CD14-positive monocyte (primary cell): ENCODE measurements around the gene PTPRN2. TPM values are rescaled to one million over a fixed set of nuclear protein-coding genes. Genes with fewer than 3 reads are reported as not detected.

Experiments
- DNase-seq, 3 donors: peaks; one replicate each; pipeline ENCODE4 v3.0.0-alpha.2; 2011 to 2022
- H2AFZ ChIP-seq: 2 replicates; pipeline ENCODE4 v1.6.0; 2012; ENCODE audit warnings: mild to moderate bottlenecking, low read depth, low read length, inconsistent platforms; ENCODE audit not compliant: insufficient read depth, poor library complexity, severe bottlenecking
- H3K27ac ChIP-seq, 2 donors: 1 replicate in 1 of 2; 2 replicates in 1 of 2; pipeline ENCODE4 v1.5.1; 2012 to 2013; ENCODE audit warnings: low read length in 2 of 2, control low read depth in 1 of 2, inconsistent platforms in 1 of 2, low read depth in 1 of 2, mild to moderate bottlenecking in 1 of 2
- H3K27me3 ChIP-seq, 2 donors: one replicate each; pipeline versions ENCODE4 v1.6.0 to v1.6.1; 2011 to 2013; ENCODE audit warnings: low read length in 2 of 2; ENCODE audit not compliant: control insufficient read depth in 2 of 2, insufficient read depth in 2 of 2
- H3K36me3 ChIP-seq, 2 donors: replicated peaks in 1 of 2; 1 replicate in 1 of 2; 2 replicates in 1 of 2; pipeline versions ENCODE4 v1.5.1 to v1.6.1; 2012 to 2013; ENCODE audit warnings: low read length in 2 of 2, control low read depth in 1 of 2, inconsistent platforms in 1 of 2, mild to moderate bottlenecking in 1 of 2; ENCODE audit not compliant: insufficient read depth in 2 of 2, control insufficient read depth in 1 of 2
- H3K4me1 ChIP-seq, 2 donors: 1 replicate in 1 of 2; 2 replicates in 1 of 2; pipeline versions ENCODE4 v1.5.1 to v1.6.1; 2012 to 2013; ENCODE audit warnings: low read length in 2 of 2, control low read depth in 1 of 2, inconsistent platforms in 1 of 2, mild to moderate bottlenecking in 1 of 2, moderate library complexity in 1 of 2; ENCODE audit not compliant: insufficient read depth in 2 of 2, control insufficient read depth in 1 of 2
- H3K4me2 ChIP-seq: replicated peaks from 2 replicates; pipeline ENCODE3; 2012; ENCODE audit warnings: low read length, moderate library complexity, mild to moderate bottlenecking; ENCODE audit not compliant: poor library complexity, severe bottlenecking; ENCODE audit errors: extremely low read depth
- H3K4me3 ChIP-seq, 3 experiments: fragments of 200-600 bp in 1 of 3; sonication (generic) in 1 of 3; replicated peaks in 1 of 3; 1 replicate in 2 of 3; 2 replicates in 1 of 3; pipeline ENCODE4 v1.5.1; 2011 to 2013; ENCODE audit warnings: low read length in 3 of 3, mild to moderate bottlenecking in 3 of 3, control low read depth in 2 of 3, low read depth in 2 of 3, inconsistent platforms in 1 of 3, moderate library complexity in 1 of 3
- H3K79me2 ChIP-seq: 2 replicates; pipeline ENCODE4 v1.6.0; 2012; ENCODE audit warnings: mild to moderate bottlenecking, control low read depth, inconsistent platforms, low read length, moderate library complexity; ENCODE audit not compliant: insufficient read depth
- H3K9ac ChIP-seq: 2 replicates; pipeline ENCODE4 v1.6.0; 2017; ENCODE audit warnings: low read length, mild to moderate bottlenecking; ENCODE audit not compliant: insufficient read depth, poor library complexity, severe bottlenecking
- H3K9me3 ChIP-seq, 2 donors: replicated peaks in 1 of 2; 1 replicate in 1 of 2; 2 replicates in 1 of 2; pipeline versions ENCODE4 v1.5.1 to v1.6.1; 2012 to 2013; ENCODE audit warnings: low read length in 2 of 2, control low read depth in 1 of 2; ENCODE audit not compliant: control insufficient read depth in 1 of 2, insufficient read depth in 1 of 2
- H4K20me1 ChIP-seq: 2 replicates; pipeline ENCODE4 v1.6.0; 2012; ENCODE audit warnings: mild to moderate bottlenecking, low read length, control low read depth, moderate library complexity; ENCODE audit not compliant: insufficient read depth
- H3K27ac Mint-ChIP-seq, 7 donors: one replicate each; pipeline ENCODE4 v1.8.0; 2020; ENCODE audit warnings: mild to moderate bottlenecking in 7 of 7, mixed read lengths in 7 of 7, moderate library complexity in 6 of 7, inconsistent platforms in 2 of 7
- H3K27me3 Mint-ChIP-seq, 3 donors: one replicate each; pipeline ENCODE4 v1.8.0; 2021 to 2022; ENCODE audit warnings: low read depth in 3 of 3, mild to moderate bottlenecking in 3 of 3, mixed read lengths in 3 of 3, moderate library complexity in 3 of 3, inconsistent platforms in 1 of 3
- H3K36me3 Mint-ChIP-seq, 2 donors: one replicate each; pipeline ENCODE4 v1.8.0; 2020; ENCODE audit warnings: mixed read lengths in 2 of 2, inconsistent platforms in 1 of 2, mild to moderate bottlenecking in 1 of 2
- H3K4me1 Mint-ChIP-seq: one replicate; pipeline ENCODE4 v1.8.0; 2020; ENCODE audit warnings: mild to moderate bottlenecking, mixed read lengths
- H3K4me3 Mint-ChIP-seq, 2 donors: one replicate each; pipeline ENCODE4 v1.8.0; 2020; ENCODE audit warnings: mild to moderate bottlenecking in 2 of 2, mixed read lengths in 2 of 2, moderate library complexity in 1 of 2
- H3K9me3 Mint-ChIP-seq, 7 donors: one replicate each; pipeline ENCODE4 v1.8.0; 2020 to 2022; ENCODE audit warnings: mixed read lengths in 7 of 7, mild to moderate bottlenecking in 6 of 7, moderate library complexity in 6 of 7, inconsistent platforms in 2 of 7
- CTCF ChIP-seq: fragments of 200-600 bp; IDR thresholded peaks from one replicate; pipeline ENCODE4 v1.8.0; 2022; ENCODE audit warnings: antibody characterized with exemption, mild to moderate bottlenecking
- WGBS: methylation state at CpG from one replicate; pipeline ENCODE4 v1.1.5; 2013; ENCODE audit warnings: missing lambda C conversion rate; ENCODE audit not compliant: insufficient coverage; 5-methylcytosine and 5-hydroxymethylcytosine counted together
- intact Hi-C, 2 donors: fragments of 100-400 bp; cut with micrococcal nuclease; formaldehyde crosslinking; loops; one replicate each; pipeline versions ENCODE4 v1.15.0 to v1.15.1; 2023
- polyA plus RNA-seq, 3 donors: library from polyadenylated mRNA; depleted of rRNA in 1 of 3; unstranded in 2 of 3; stranded (reverse) in 1 of 3; fragments of 300-500 nt in 2 of 3; fragments of >200 nt in 1 of 3; fragmentation: Illumina TruSeq in 2 of 3; gene quantifications; 1 replicate in 2 of 3; 2 replicates in 1 of 3; pipeline ENCODE4 v1.2.3, GENCODE V29; 2012 to 2021

The PTPRN2 gene
- polyA plus RNA-seq, 3 donors, result 0.25 to 1.4 (median 0.97) TPM

GRCh38 chr7:157567666-157568065, 1020.0 kb downstream of the PTPRN2 start:
- Histone ChIP-seq H3K4me3 (no peak overlapping the region), H3K9ac (no peak overlapping the region), H3K9me3 (peaks cover 3 to 15% of the 10 kb centered on the region in 2 donors), H3K4me2 (no peak overlapping the region), H3K27ac (no peak overlapping the region), H3K27me3 (peaks cover 0 to 2% of the 10 kb centered on the region in 2 donors), H3K79me2 (no peaks in the 10 kb centered on the region), H2AFZ (no peak overlapping the region), H3K4me1 (peaks cover 15 to 16% of the 10 kb centered on the region in 2 donors), H4K20me1 (no peaks in the 10 kb centered on the region), H3K36me3 (no peaks in the 10 kb centered on the region)
- H3K36me3 Mint-ChIP-seq, result no peaks in the 10 kb centered on the region
- H3K4me3 Mint-ChIP-seq, result peak overlapping the region in 1 of 2 donors; percentile 98
- H3K27ac Mint-ChIP-seq, result peak overlapping the region in 1 of 7 donors; percentile 16
- no peak for TF ChIP-seq CTCF
- 99% methylated on average over 10 of the region's 10 CpGs for WGBS
- H3K4me1 Mint-ChIP-seq, result peaks cover 19% of the 10 kb centered on the region
- H3K9me3 Mint-ChIP-seq, result peaks cover 0 to 10% (median 0%) of the 10 kb centered on the region in 7 donors
- DNase-seq, result no peak
- intact Hi-C loops, result no loop called here
- peaks cover 20 to 29% (median 25%) of the 10 kb centered on the region in 3 donors for H3K27me3 Mint-ChIP-seq

GRCh38 chr7:157566631-157567006, 1021.0 kb downstream of the PTPRN2 start:
- TF ChIP-seq CTCF, result no peak
- Histone ChIP-seq H3K4me2 (no peak overlapping the region), H3K4me1 (peaks cover 15 to 16% of the 10 kb centered on the region in 2 donors), H3K27me3 (peaks cover 0 to 2% of the 10 kb centered on the region in 2 donors), H3K79me2 (no peaks in the 10 kb centered on the region), H2AFZ (no peak overlapping the region), H4K20me1 (no peaks in the 10 kb centered on the region), H3K4me3 (no peak overlapping the region), H3K27ac (no peak overlapping the region), H3K36me3 (no peaks in the 10 kb centered on the region), H3K9me3 (peaks cover 3 to 23% of the 10 kb centered on the region in 2 donors), H3K9ac (no peak overlapping the region)
- 98% methylated on average over 9 of the region's 10 CpGs for WGBS
- Mint-ChIP-seq H3K4me3 (no peak overlapping the region), H3K9me3 (peaks cover 0 to 13% (median 0%) of the 10 kb centered on the region in 7 donors), H3K4me1 (peaks cover 19% of the 10 kb centered on the region), H3K27me3 (peaks cover 16 to 23% (median 21%) of the 10 kb centered on the region in 3 donors), H3K36me3 (no peaks in the 10 kb centered on the region), H3K27ac (no peak overlapping the region)
- DNase-seq, result no peak
- intact Hi-C loops, result no loop called here
